Glomerular endothelial cell (primary cell): ENCODE data around the gene CRYGA. TPM values are rescaled to one million over a fixed set of nuclear protein-coding genes. Genes with fewer than 3 reads are reported as not detected.
"Not testable (repeated sequence)": the region's sequence is repeated elsewhere in the genome, so short reads cannot be mapped to it uniquely, and the experiment has no call there.

Experiments
- DNase-seq: peaks from one replicate; pipeline ENCODE4 v3.0.0-alpha.2; 2011; ENCODE audit warnings: low read depth, low spot score; ENCODE audit errors: extremely low read depth
- total RNA-seq: library from RNA; depleted of rRNA; stranded (reverse); fragments of >200 nt; gene quantifications from 2 replicates; pipeline ENCODE4 v1.2.3, GENCODE V29; 2015

The CRYGA gene
- total RNA-seq, 1 donor from 2014 or later = not detected

DNA sequence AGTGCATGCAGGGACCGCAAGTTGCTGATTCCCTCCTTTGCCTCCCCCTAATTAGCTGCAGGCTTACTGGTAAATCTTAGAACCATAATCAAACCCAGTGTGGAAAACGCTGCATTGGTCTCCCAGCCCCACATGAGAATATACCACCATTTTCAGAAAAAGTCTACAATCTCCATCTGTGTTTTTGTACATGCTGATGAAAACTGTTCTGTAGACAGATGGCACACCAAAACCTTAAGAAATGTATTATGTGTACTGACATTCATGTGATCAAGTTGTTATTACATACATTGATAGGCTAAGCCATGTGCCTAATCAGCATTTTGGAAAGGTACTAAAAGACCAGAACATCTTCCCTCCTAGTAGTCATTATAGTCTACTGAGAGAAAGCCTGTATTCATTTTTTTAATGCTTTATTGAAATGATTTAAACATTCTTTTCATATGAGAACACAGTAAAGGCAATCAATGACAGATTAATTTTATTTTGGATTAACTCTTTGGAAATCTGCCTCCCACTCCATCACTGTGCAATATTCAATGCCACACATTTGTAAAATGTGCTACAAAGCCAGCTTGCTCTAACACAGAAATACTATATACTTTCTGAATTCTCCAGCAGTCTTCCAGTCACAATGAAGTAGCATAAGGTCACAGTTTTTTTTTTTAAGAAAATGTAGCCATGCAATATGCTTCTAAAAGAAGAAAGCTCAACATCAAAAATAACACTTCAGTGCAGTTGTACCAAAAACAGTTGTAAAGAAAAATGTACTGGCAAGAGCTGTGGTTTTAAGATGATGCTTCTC is 1.8 kb upstream of the CRYGA start:
- DNase-seq = no peak

DNA sequence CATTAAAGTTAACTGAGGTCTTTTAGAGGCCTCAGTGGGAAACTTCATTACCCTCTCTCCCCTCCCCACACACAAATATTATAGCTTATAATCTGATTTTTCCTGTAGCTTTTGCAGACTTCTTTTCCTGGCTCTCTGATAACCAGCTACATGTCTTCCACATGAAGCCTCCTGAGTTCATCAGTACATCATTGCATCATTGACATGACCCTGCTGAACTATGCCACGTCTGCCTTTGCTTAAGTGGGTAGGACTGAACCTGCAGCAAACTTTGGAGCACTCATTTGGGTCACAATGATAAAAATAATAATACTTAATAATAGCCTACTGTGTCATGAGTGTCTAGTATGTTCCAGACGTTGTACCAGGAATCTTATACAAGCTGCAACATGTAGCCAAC is 7.0 kb downstream of the CRYGA start:
- DNase-seq = no peak

DNA sequence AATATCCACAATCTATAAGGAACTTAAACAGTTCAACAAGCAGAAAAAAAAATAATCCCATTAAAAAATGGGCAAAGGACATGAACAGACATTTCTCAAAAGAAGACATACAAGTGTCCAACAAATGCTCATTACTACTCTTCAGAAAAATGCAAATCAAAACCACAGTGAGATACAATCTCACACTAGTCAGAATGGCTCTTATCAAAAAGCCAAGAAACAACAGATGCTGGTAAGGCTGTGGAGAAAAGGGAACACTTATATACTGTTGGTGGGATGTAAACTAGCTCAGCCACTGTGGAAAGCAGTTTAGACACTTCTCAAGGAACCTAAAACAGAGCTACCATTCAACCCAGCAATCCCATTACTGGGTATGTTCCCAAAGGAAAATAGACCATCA is 10.2 kb downstream of the CRYGA start:
- no peak for DNase-seq

DNA sequence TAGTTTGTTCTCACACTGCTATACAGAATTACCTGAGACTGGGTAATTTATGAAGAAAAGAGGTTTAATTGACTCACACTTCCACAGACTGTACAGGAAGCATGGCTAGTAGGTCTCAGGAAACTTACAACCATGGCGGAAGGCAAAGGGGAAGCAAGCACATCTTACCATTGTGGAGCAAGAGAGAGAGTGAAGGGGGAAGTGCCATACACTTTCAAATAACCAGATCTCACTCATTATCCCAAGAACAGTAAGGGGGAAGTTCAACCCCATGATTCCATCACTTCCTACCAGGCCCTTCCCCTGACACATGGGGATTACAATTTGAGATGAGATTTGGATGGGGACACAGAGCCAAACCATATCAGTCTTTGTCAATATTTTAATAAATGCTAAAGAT is 12.4 kb downstream of the CRYGA start:
- no peak for DNase-seq

DNA sequence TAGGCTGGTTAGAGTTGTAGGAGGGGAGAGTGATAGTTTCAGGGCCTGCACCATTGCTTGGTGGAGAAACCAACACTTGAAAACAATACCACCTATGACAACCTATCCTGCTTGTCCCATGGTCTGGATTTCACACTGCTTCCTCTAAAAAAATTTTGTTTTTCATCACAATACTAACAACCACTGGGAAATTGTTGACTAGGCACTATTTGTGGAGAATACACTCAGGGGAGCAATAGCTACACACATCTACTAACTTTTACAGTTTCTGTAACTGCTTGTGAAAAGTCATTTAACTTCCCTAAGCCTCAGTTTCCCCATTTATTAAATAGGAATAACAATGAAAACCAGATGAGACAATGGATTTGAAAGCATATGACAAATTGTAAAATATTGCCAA is 13.3 kb downstream of the CRYGA start:
- no peak for DNase-seq

DNA sequence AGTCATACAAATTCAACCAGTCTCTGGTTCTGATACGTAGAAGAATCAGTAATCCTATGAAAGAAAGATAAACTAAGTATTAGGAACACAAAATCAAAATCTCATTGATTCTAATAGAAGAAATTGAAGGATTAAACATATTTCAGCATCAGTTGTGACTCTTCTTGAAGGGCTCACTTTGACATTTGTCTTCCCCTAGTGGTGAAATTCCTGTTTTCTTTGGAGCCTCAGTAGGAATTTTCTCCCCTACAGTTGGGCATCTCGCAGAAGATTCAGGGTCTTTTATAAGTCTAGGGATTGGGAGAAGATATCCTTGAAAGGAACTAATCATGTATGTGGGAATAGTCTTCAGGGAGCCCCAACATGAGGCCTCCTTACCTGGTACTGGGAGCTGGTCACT is 14.6 kb downstream of the CRYGA start:
- DNase-seq = no peak

DNA sequence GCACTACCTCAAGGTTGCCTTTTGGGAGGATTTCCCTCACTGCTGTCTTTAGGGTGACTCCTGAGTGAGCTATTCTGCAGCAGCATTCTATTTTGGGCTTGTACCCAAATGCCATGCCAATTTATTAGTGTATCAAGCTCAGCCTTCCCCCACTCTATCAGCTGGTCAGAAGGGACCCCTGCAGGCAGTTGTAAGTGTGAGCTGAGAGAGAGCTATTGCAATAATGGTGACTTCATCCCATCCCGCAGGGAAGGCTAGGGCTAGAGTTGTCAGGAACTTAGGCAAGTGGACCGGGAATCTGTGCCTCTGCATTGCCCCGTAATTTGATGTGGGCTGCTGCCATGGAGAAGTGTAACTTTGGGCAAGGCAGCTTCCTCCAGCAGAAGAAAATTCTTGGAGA is 15.6 kb downstream of the CRYGA start:
- no peak for DNase-seq

DNA sequence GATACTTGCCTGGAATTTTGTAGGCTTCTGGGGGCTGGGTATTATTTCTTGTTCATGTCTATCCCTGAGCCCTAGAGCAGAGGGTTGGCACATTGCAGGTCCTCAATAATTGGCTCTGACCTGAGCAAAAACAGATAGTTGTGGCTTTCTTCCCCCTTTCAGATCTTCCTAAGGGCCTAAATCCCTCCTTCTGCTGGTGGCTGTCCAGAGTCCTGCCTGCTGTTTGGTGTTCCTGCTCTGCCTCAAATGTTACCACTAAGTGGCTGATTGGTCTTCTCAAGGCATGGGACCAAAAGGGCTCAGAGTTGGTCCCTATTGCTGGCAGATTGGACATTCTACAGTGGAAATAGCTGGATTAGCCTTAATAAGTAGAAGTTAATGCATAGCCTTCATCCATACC is 16.4 kb downstream of the CRYGA start:
- no peak for DNase-seq

DNA sequence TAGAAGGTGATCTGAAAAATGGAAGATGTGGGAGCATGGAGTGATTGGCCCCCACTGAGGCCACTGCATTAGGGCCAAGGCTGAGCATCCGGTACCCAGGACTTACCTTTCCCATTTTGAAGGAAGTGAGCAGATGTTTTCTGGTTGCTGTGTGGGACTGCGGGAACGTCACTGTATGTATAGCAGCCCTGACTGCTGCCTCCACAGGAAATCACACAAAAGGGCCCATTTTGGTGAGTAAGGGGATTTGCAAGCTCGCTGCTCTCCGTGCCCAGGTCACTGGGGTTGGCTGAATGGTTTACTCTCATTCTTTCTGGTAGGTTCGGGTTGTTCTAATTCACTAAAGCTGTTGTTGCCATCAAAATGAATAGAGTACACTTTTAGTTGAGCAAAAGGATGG is 17.4 kb downstream of the CRYGA start, which contains the start of gene CRYGB:
Gene CRYGB (minus strand): TSS at position 153 of the 400 bp plus-strand sequence. CDS start 38 bp downstream, at position 115.
- no peak for DNase-seq

DNA sequence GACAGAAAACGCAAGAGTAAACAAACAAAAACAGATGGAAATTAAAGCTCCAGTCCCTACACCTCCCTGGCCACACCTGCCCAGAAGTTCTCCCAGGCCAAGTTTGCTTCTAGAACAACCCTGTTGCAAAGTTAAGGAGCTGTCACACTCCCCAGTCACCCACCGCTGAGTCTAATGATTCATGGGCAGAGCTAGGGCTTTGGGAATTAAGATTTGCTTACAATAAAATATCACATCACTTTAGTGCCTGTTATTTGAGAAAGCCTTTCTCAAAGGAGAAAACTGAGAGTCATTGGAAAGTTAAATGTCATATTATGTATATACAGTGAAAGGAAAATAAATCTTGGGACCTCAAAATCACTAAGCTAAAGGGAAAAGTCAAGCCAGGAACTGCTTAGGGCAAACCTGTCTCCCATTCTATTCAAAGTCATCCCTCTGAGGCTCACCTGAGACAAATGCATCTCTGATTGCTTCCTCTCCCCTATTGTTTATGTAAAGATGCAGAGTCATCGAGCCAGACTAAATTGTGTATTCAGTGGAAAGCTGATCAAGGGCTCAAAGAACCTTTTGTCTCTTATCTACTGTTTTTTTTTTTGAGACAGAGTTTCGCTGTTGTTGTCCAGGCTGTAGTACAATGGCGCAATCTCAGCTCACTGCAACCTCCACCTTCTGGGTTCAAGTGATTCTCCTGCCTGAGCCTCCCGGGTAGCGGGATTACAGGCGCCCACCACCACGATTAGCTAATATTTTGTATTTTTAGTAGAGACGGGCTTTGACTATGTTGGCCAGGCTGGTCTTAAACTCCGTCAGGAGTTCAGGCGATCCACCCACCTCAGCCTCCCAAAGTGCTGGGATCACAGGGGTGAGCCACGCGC is 20.2 kb downstream of the CRYGA start:
- no peak for DNase-seq

DNA sequence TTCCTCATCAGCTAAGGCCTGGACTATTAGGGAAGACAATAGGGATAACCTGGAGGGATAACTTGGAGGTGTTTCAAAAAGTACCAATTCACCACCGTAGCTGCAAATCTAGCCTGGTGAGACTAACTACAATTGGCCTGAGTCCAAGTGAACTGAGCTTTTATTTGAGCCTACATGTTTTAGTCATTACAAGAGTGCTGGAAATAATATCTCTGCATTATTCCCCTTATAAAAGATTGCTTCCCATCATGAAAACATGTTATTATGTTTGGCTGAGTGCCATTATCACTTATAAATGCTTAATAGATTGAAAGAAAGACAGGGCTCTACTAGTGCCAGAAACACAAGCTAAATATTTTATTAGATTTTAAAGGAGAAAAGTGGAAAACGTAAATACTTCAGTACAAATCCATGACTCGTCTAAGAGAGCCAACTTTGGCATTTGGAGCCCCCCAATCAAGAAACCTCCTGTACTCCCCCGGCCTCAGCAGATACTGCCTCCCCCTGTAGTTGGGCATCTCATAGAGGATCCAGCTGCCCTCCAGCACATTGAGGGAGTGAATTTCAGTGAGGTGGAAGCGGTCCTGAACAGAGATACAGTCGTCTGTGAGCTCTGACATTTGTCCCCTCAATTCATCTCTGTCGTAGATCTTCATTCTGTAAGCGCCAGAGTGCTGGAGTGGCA is 21.0 kb downstream of the CRYGA start:
- no peak for DNase-seq

DNA sequence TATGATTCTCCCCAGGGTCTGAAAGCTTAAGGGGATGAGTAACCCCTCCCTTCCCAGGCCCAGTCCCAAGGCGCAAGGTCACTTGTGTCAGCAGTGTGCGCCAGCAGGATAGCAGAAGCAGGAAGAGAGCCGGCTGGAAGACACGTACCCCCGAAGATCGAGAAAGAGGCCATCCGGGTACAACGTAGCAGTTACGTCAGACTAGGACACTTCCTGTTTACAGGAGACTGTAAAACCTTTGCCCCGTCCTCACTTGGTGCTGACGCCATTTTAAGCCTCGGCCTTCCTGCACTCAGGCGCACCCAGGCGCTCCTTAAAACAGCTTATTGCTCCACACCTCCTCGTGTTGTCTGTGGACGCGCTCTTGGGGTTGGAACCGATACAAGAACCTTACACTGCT is 23.9 kb downstream of the CRYGA start:
- no peak for DNase-seq

DNA sequence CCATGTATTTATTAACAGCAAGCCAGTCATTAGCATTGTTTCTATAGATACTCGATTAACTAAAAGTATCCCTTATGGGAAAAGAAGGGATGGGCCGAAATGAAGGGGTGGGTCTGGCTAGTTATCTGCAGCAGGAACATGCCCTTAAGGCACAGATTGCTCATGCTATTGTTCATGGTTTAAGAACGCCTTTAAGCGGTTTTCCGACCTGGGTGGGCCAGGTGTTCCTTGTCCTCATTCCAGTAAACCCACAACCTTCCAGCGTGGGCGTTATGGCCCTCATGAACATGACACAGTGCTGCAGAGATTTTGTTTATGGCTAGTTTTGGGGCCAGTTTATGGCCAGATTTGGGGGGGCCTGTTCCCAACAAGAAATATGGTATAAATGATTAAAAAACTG is 25.1 kb downstream of the CRYGA start:
- DNase-seq = not testable (repeated sequence)

DNA sequence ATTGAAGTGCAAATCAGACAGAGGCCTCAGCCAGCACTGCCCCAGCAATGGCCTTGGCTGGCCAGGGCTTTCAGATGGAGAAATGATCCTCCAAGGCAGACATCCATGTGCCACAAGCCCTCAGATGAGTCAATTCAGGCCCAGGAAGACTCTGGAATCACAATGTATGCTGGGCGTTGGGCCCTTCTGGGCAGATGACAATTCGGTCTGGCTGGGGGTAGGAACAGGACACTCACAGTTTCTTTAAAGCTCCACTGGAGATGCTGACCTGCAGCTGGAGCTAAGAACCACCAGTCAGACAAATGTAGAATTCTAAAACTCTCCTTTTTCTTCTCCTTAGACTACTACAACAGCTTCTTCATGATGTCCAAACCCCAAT is 26.7 kb downstream of the CRYGA start:
- DNase-seq = no peak

DNA sequence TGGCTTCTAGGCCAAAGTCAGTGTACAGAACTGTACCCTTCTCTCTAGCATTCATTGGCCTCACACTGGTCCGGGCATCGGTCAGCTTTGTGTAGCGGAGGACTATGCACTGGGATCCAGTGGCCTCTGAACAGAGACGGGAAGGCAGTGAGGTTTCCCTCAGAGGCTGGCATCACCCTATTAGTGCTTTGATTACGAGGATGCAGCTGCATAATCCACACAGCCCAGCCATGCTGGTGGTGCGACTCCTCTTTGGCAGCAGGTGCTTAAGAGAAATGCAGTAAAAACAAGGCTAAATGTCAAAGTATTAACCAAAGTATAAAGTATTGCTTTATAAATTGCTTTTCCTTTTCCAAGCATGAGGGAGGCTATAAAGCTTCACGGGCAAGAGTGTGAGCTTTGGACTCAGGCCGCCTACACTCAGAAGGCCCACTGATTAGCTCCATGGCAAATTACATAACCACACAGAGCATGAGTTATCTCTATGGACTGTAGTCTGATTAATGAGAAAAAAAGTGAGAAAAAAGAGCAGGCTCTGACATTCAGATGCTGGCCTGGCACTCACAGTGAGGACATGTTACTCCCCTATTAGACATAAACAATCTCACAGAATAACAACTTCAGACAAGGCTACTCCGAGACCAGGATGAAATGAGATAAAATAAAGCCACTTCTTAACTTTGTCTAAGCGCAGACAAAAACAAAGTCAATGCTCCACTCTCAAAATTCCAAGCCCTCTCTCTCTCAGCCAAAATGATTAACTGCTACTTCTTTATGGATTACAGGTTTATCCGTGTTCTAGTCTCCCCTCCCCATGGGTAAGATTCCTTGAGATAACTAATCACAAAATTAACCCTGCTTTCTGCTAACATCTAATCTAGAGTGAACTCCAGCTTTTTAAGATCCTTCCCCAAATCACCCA is 27.3 kb downstream of the CRYGA start:
- no peak for DNase-seq

DNA sequence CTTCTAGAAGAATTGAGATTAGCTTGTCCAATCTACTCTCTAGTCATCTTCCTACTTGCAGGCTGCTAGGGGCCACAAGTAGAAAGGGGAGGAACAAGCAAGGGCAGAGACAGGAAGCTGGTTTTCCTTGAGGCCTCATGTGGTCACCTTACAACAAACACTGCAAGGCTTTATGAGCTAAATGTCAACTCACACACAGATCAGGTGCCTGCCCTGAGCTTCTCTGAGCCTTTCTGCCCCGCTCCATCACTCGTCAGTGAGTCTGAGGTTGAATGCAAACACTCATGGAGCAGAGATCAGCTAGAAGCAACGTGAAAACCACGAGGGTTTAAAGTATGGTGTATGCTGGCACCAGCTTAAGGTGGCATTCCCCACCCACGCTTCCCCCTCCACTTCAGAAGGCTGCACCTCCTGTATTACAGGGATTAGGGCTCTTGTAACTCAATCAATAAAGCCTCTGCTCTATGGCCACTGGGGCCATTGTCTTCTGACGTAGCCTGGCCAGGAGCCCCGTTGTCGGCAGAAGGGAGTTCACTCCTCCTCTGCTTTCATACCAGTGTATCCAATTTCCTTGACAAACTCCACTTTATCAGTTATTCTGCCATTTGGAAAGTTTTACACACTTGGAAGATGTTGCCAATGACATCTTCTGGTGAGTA is 28.3 kb downstream of the CRYGA start:
- no peak for DNase-seq

DNA sequence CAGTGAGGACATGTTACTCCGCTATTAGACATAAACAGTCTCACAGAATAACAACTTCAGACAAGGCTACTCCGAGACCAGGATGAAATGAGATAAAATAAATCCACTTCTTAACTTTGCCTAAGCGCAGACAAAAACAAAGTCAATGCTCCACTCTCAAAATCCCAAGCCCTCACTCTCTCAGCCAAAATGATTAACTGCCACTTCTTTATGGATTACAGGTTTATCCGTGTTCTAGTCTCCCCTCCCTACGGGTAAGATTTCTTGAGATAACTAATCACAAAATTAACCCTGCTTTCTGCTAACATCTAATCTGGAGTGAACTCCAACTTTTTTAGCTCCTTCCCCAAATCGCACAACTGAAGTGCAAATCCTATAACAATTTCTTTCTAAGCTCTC is 32.7 kb downstream of the CRYGA start:
- DNase-seq = no peak

DNA sequence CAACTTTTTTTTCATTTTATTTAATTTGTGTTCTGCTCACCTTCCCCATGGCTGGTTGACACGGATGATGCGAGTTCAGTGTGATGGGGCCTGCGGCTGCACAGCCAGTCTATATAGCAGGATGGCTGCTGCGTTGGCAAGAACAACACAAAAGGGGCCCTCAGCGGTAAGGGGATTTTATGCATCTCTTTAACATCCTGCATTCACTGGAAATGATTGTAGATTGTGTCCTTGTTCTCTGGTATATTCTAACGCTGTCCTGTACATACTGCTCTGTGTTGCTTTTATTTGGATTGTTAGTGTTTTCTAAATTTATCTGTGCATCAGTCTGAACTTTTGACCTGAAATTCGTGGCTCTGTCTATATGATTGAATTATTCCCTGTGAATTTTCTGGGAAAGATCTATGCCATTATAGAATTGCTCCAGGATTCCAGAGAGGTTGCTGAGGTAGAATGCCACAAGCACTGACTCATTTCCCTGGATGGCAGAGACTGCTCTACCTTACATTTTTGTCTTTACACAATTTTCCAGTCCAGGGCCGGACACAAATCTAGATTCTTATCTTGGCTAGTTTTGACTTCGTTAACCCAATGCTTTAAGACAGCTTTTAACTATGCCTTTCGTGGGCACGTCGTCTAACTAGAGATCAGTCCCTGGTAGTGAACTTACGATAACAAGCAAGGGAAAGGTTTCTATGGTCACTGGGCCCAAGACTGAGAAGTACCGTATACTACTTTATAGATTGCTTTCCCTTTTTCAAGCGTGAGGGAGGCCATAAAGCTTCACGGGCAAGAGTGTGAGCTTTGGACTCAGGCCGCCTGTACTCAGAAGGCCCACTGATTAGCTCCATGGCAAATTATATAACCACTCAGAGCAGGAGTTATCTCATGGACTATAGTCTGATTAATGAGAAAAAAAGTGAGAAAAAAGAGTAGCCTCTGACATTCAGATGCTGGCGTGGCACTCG is 33.4 kb downstream of the CRYGA start, which contains the start of gene CRYGC:
Gene CRYGC (minus strand): TSS at position 85 of the 968 bp plus-strand sequence. CDS start 36 bp downstream, at position 49.
- DNase-seq = no peak
